DOHH2 (cell line): ENCODE measurements around the gene GLYATL1B.
"Not testable (repeated sequence)": the region's sequence is repeated elsewhere in the genome, so short reads cannot be mapped to it uniquely, and the experiment has no call there.

Source experiments
- EZH2phosphoT487 ChIP-seq: fragments of 200-600 bp; sonication (generic); IDR thresholded peaks from 2 replicates; pipeline ENCODE4 v1.6.1; 2017; ENCODE audit warnings: borderline replicate concordance, mild to moderate bottlenecking, antibody characterized with exemption, low read length, moderate library complexity, mixed read lengths
- TF ChIP-seq, protein P1 (sequence below): fragments of 200-600 bp; sonication (generic); IDR thresholded peaks from one replicate; pipeline ENCODE4 v1.5.1; 2014; ENCODE audit warnings: antibody characterized with exemption, mild to moderate bottlenecking, low read depth, low read length; ENCODE audit not compliant: poor library complexity, severe bottlenecking

GRCh38 chr11:59095225-59095624 is 9.1 kb downstream of the GLYATL1B start:
- TF ChIP-seq, protein P1, sequence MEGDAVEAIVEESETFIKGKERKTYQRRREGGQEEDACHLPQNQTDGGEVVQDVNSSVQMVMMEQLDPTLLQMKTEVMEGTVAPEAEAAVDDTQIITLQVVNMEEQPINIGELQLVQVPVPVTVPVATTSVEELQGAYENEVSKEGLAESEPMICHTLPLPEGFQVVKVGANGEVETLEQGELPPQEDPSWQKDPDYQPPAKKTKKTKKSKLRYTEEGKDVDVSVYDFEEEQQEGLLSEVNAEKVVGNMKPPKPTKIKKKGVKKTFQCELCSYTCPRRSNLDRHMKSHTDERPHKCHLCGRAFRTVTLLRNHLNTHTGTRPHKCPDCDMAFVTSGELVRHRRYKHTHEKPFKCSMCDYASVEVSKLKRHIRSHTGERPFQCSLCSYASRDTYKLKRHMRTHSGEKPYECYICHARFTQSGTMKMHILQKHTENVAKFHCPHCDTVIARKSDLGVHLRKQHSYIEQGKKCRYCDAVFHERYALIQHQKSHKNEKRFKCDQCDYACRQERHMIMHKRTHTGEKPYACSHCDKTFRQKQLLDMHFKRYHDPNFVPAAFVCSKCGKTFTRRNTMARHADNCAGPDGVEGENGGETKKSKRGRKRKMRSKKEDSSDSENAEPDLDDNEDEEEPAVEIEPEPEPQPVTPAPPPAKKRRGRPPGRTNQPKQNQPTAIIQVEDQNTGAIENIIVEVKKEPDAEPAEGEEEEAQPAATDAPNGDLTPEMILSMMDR = not testable (repeated sequence)
- not testable (repeated sequence) for TF ChIP-seq EZH2phosphoT487
